ENCODE data around the gene BAIAP2L1.

- TF ChIP-seq GATA2 (IDR thresholded peaks at IDR 0.05; ENCODE audit: low read depth, low read length) (peak; percentile 92), GATA3 (IDR thresholded peaks at IDR 0.05; ENCODE audit: low read depth, low read length) (no peak)
These were observed 94.8 kb downstream of the BAIAP2L1 start for GRCh38 chr7:98305951-98306535.
